ENCODE data around the gene KIAA2012. TPM values are rescaled to one million over a fixed set of nuclear protein-coding genes. Genes with fewer than 3 reads are reported as not detected.

The KIAA2012 gene
- total RNA-seq, 1 experiment from 2014 or later, result not detected

GRCh38 chr2:202042444-202042843, 30.6 kb upstream of the KIAA2012 start:
- no peak for DNase-seq (ENCODE audit: low spot score)

GRCh38 chr2:202043475-202043874, 29.6 kb upstream of the KIAA2012 start:
- no peak for DNase-seq (ENCODE audit: low spot score)

- no peak for DNase-seq (ENCODE audit: low spot score)
Measured at GRCh38 chr2:202044777-202045176, 28.3 kb upstream of the KIAA2012 start.

GRCh38 chr2:202046572-202046971, 26.5 kb upstream of the KIAA2012 start:
- DNase-seq (ENCODE audit: low spot score), result no peak

- no peak for DNase-seq (ENCODE audit: low spot score)
Measured at GRCh38 chr2:202049092-202049728, 23.8 kb upstream of the KIAA2012 start.

GRCh38 chr2:202049840-202050239, 23.2 kb upstream of the KIAA2012 start:
- no peak for DNase-seq (ENCODE audit: low spot score)

GRCh38 chr2:202050652-202051051, 22.4 kb upstream of the KIAA2012 start:
- no peak for DNase-seq (ENCODE audit: low spot score)

- peak; percentile 29 for DNase-seq (ENCODE audit: low spot score)
Measured at GRCh38 chr2:202051499-202052161, 21.4 kb upstream of the KIAA2012 start.

- DNase-seq (ENCODE audit: low spot score), result no peak
Measured at GRCh38 chr2:202052235-202052634, 20.8 kb upstream of the KIAA2012 start.

- no peak for DNase-seq (ENCODE audit: low spot score)
Measured at GRCh38 chr2:202054679-202055078, 18.4 kb upstream of the KIAA2012 start.

- DNase-seq (ENCODE audit: low spot score), result no peak
Measured at GRCh38 chr2:202056611-202057010, 16.4 kb upstream of the KIAA2012 start.

- no peak for DNase-seq (ENCODE audit: low spot score)
Measured at GRCh38 chr2:202060218-202060617, 12.8 kb upstream of the KIAA2012 start.

GRCh38 chr2:202061695-202062094, 11.4 kb upstream of the KIAA2012 start:
- no peak for DNase-seq (ENCODE audit: low spot score)

- peak; percentile 39 for DNase-seq (ENCODE audit: low spot score)
Measured at GRCh38 chr2:202064171-202064880, 8.7 kb upstream of the KIAA2012 start.

GRCh38 chr2:202064881-202065230, 8.2 kb upstream of the KIAA2012 start:
- no peak for DNase-seq (ENCODE audit: low spot score)

GRCh38 chr2:202065876-202066275, 7.2 kb upstream of the KIAA2012 start:
- DNase-seq (ENCODE audit: low spot score), result no peak

GRCh38 chr2:202066875-202067274, 6.2 kb upstream of the KIAA2012 start:
- no peak for DNase-seq (ENCODE audit: low spot score)

- no peak for DNase-seq (ENCODE audit: low spot score)
Measured at GRCh38 chr2:202067589-202067988, 5.5 kb upstream of the KIAA2012 start.

- peak; percentile 76 for DNase-seq (ENCODE audit: low spot score)
Measured at GRCh38 chr2:202069170-202070067, 3.6 kb upstream of the KIAA2012 start.

GRCh38 chr2:202071107-202071506, 1.9 kb upstream of the KIAA2012 start:
- no peak for DNase-seq (ENCODE audit: low spot score)

- no peak for DNase-seq (ENCODE audit: low spot score)
Measured at GRCh38 chr2:202072226-202072625, 829 bp upstream of the KIAA2012 start.

GRCh38 chr2:202074324-202074723, 1.3 kb downstream of the KIAA2012 start:
- DNase-seq (ENCODE audit: low spot score), result no peak

All from H4 (cell line).